ENCODE results near the gene MYOD1.

The MYOD1 gene

GRCh38 chr11:17691976-17692375 is 27.4 kb upstream of the MYOD1 start:
- Histone ChIP-seq H2AFZ (ENCODE audit: low read length) (no peak overlapping the region), H3K27me3 (replicated peaks; ENCODE audit: insufficient read depth, low read length) (0 out of 2 replicates have a peak, but pooled peaks cover 4% of the 10 kb centered on the region), H3K79me2 (ENCODE audit: low read length) (no peaks in the 10 kb centered on the region), H3K9ac (ENCODE audit: low read length) (no peak overlapping the region), H3K9me2 (replicated peaks; ENCODE audit: insufficient read depth, low read length) (no peaks in the 10 kb centered on the region), H3F3A (ENCODE audit: insufficient read depth, low read length) (no peaks in the 10 kb centered on the region), H4K20me1 (ENCODE audit: insufficient read depth, low read length) (no peaks in the 10 kb centered on the region), H3K36me3 (replicated peaks; ENCODE audit: insufficient read depth, low read length) (no peaks in the 10 kb centered on the region), H3K4me2 (ENCODE audit: low read depth, low read length) (no peak overlapping the region), H3K4me3 (ENCODE audit: low read length) (no peak overlapping the region), H3K9me3 (replicated peaks; ENCODE audit: insufficient read depth, low read length) (no peaks in the 10 kb centered on the region), H3K4me1 (ENCODE audit: low read length) (no peaks in the 10 kb centered on the region), H3K27ac (ENCODE audit: low read length) (no peak overlapping the region)
- no peak for DNase-seq
- TF ChIP-seq, protein P1, sequence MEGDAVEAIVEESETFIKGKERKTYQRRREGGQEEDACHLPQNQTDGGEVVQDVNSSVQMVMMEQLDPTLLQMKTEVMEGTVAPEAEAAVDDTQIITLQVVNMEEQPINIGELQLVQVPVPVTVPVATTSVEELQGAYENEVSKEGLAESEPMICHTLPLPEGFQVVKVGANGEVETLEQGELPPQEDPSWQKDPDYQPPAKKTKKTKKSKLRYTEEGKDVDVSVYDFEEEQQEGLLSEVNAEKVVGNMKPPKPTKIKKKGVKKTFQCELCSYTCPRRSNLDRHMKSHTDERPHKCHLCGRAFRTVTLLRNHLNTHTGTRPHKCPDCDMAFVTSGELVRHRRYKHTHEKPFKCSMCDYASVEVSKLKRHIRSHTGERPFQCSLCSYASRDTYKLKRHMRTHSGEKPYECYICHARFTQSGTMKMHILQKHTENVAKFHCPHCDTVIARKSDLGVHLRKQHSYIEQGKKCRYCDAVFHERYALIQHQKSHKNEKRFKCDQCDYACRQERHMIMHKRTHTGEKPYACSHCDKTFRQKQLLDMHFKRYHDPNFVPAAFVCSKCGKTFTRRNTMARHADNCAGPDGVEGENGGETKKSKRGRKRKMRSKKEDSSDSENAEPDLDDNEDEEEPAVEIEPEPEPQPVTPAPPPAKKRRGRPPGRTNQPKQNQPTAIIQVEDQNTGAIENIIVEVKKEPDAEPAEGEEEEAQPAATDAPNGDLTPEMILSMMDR (IDR thresholded peaks at IDR 0.05; ENCODE audit: low read length), result no peak
- TF ChIP-seq EZH2phosphoT487 (IDR thresholded peaks at IDR 0.05; ENCODE audit: low read length) (no peak), EZH2 (optimal IDR thresholded peaks at IDR 0.05; ENCODE audit: low read depth, low read length) (no peak)

DNA sequence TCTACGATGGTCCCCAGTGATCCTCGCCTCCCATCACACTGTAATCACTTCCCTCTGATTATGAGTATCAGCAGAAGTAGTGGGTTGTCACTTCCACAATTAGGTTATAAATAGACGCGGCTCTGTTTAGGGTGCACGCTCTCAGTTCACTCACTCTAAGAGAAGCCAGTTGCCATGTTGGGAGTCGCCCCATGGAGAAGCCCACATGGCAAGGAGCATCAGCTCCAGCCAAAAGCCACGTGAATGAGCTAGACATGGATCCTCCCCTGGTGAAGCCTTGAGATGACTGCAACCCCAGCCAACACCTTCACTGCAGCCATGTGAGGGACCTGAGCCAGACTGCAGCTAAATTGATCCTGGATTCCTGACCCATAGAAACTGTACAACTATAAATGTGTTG is 26.4 kb upstream of the MYOD1 start:
- no peak for TF ChIP-seq EZH2phosphoT487 (IDR thresholded peaks at IDR 0.05; ENCODE audit: low read length)
- TF ChIP-seq, protein P1 (IDR thresholded peaks at IDR 0.05; ENCODE audit: low read length), result no peak
- TF ChIP-seq EZH2 (optimal IDR thresholded peaks at IDR 0.05; ENCODE audit: low read depth, low read length), result no peak
- Histone ChIP-seq H3K79me2 (ENCODE audit: low read length) (no peaks in the 10 kb centered on the region), H3K9ac (ENCODE audit: low read length) (no peak overlapping the region), H3K27ac (ENCODE audit: low read length) (no peak overlapping the region), H3K27me3 (replicated peaks; ENCODE audit: insufficient read depth, low read length) (0 out of 2 replicates have a peak, but pooled peaks cover 4% of the 10 kb centered on the region), H3K9me2 (replicated peaks; ENCODE audit: insufficient read depth, low read length) (no peaks in the 10 kb centered on the region), H3K4me1 (ENCODE audit: low read length) (no peaks in the 10 kb centered on the region), H2AFZ (ENCODE audit: low read length) (no peak overlapping the region), H3K36me3 (replicated peaks; ENCODE audit: insufficient read depth, low read length) (no peaks in the 10 kb centered on the region), H3F3A (ENCODE audit: insufficient read depth, low read length) (no peaks in the 10 kb centered on the region), H3K4me3 (ENCODE audit: low read length) (no peak overlapping the region), H3K9me3 (replicated peaks; ENCODE audit: insufficient read depth, low read length) (no peaks in the 10 kb centered on the region), H4K20me1 (ENCODE audit: insufficient read depth, low read length) (no peaks in the 10 kb centered on the region), H3K4me2 (ENCODE audit: low read depth, low read length) (no peak overlapping the region)
- no peak for DNase-seq

DNA sequence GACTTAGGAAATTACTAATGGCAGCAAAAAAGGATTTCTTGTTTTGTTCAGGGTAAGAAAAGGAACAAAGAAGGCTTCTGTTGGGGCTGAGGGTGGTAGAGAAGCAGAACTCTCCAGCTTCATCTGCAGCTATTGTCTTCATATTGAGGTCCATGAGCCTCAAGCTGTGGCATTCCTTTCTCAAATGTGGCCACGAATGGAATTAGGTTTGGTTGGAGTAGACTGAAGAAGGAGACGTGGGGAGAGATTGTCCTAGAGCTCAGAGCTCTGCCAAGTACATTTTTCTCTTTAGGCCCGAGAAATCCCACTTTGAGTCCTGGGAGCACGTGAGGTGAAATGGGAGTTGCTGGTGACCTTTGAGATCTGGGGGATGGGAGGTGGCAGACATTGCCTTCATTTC is 25.8 kb upstream of the MYOD1 start:
- H3K4me2 ChIP-seq (ENCODE audit: low read depth, low read length), result no peak overlapping the region
- no peak overlapping the region for H3K4me3 ChIP-seq (ENCODE audit: low read length)
- H3K4me1 ChIP-seq (ENCODE audit: low read length), result no peaks in the 10 kb centered on the region
- no peaks in the 10 kb centered on the region for H3K9me2 ChIP-seq (replicated peaks; ENCODE audit: insufficient read depth, low read length)
- no peaks in the 10 kb centered on the region for H3K9me3 ChIP-seq (replicated peaks; ENCODE audit: insufficient read depth, low read length)
- H3K9ac ChIP-seq (ENCODE audit: low read length), result no peak overlapping the region
- DNase-seq, result no peak
- no peaks in the 10 kb centered on the region for H4K20me1 ChIP-seq (ENCODE audit: insufficient read depth, low read length)
- no peak overlapping the region for H2AFZ ChIP-seq (ENCODE audit: low read length)
- H3K79me2 ChIP-seq (ENCODE audit: low read length), result no peaks in the 10 kb centered on the region
- no peak overlapping the region for H3K27ac ChIP-seq (ENCODE audit: low read length)
- no peaks in the 10 kb centered on the region for H3F3A ChIP-seq (ENCODE audit: insufficient read depth, low read length)
- no peaks in the 10 kb centered on the region for H3K36me3 ChIP-seq (replicated peaks; ENCODE audit: insufficient read depth, low read length)
- H3K27me3 ChIP-seq (replicated peaks; ENCODE audit: insufficient read depth, low read length), result 0 out of 2 replicates have a peak, but pooled peaks cover 4% of the 10 kb centered on the region
- TF ChIP-seq, protein P1 (IDR thresholded peaks at IDR 0.05; ENCODE audit: low read length), result no peak
- TF ChIP-seq EZH2 (optimal IDR thresholded peaks at IDR 0.05; ENCODE audit: low read depth, low read length) (no peak), EZH2phosphoT487 (IDR thresholded peaks at IDR 0.05; ENCODE audit: low read length) (no peak)
